HG03025 (cell line): Measurements from ENCODE around the gene C6orf132.

Experiments
- ATAC-seq: cut with Tn5 transposase; IDR thresholded peaks from one replicate; pipeline ENCODE4 v1.9.1; 2021; ENCODE audit warnings: mild to moderate bottlenecking, moderate library complexity; ENCODE audit not compliant: unreplicated experiment, low FRiP score

The C6orf132 gene

GRCh38 chr6:42110683-42111082 lies 31.7 kb downstream of the C6orf132 start:
- no peak for ATAC-seq

- no peak for ATAC-seq
Measured at GRCh38 chr6:42108071-42108470, 34.3 kb downstream of the C6orf132 start.

GRCh38 chr6:42106112-42107023 lies 36.1 kb downstream of the C6orf132 start:
- no peak for ATAC-seq

GRCh38 chr6:42105709-42106108 lies 36.7 kb downstream of the C6orf132 start:
- ATAC-seq, result no peak

GRCh38 chr6:42105156-42105648 lies 37.2 kb downstream of the C6orf132 start:
- no peak for ATAC-seq

GRCh38 chr6:42104804-42105125 lies 37.7 kb downstream of the C6orf132 start:
- no peak for ATAC-seq

GRCh38 chr6:42104095-42104803 lies 38.2 kb downstream of the C6orf132 start:
- no peak for ATAC-seq

GRCh38 chr6:42103753-42104094 lies 38.7 kb downstream of the C6orf132 start:
- ATAC-seq, result no peak

GRCh38 chr6:42103216-42103615 lies 39.2 kb downstream of the C6orf132 start:
- ATAC-seq, result no peak

GRCh38 chr6:42101186-42101657 lies 41.2 kb downstream of the C6orf132 start:
- no peak for ATAC-seq

- no peak for ATAC-seq
Measured at GRCh38 chr6:42100029-42100901, 42.2 kb downstream of the C6orf132 start.

- no peak for ATAC-seq
Measured at GRCh38 chr6:42099340-42100028, 42.9 kb downstream of the C6orf132 start.

GRCh38 chr6:42095776-42096541 lies 46.5 kb downstream of the C6orf132 start:
- no peak for ATAC-seq

- ATAC-seq, result no peak
Measured at GRCh38 chr6:42095094-42095493, 47.3 kb downstream of the C6orf132 start.

GRCh38 chr6:42093582-42094329 lies 48.7 kb downstream of the C6orf132 start:
- no peak for ATAC-seq

- ATAC-seq, result no peak
Measured at GRCh38 chr6:42091718-42092023, 50.7 kb downstream of the C6orf132 start.

GRCh38 chr6:42090819-42091717 lies 51.4 kb downstream of the C6orf132 start:
- no peak for ATAC-seq

GRCh38 chr6:42088101-42088591 lies 54.3 kb downstream of the C6orf132 start:
- ATAC-seq, result no peak
